Measurements from ENCODE around the gene CHRNA5.
"Not testable (repeated sequence)": the region's sequence is repeated elsewhere in the genome, so short reads cannot be mapped to it uniquely, and the experiment has no call there.

CHRNA5 gene

DNA sequence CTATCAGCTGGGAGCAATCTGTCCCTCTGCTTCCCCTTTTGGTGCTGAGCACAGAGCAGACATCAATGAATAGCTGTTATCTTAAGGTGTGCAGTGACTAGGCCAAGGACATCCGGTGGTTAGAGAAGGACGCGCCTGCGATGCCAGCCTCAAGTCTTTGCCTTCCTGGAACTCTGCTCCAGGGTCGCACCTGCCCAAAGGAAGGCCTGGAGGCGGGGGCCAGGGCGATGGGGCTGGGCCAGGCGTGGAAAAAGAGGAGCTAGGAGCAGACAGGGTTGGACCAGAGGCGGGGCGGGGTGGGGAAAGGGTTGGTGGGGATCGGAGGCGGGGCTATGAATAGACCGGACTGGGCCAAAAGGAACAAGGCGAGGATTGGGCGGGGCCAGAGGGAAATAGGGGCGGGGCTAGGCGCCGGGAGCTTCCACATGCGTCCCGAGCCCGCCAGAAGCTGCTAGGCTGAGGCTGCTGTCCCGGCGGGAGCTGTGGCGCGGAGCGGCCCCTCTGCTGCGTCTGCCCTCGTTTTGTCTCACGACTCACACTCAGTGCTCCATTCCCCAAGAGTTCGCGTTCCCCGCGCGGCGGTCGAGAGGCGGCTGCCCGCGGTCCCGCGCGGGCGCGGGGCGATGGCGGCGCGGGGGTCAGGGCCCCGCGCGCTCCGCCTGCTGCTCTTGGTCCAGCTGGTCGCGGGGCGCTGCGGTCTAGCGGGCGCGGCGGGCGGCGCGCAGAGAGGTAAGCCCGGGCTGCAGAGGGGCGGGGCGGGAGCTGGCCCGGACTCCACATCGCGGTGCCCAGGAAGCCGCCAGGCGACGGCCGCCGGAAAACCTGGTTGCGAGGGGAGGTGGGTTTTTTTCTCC lies at the start of gene CHRNA5:
TSS of gene CHRNA5 (plus strand) at position 424 of the 854 bp plus-strand sequence. CDS start at position 624, 200 bp downstream.
- peak; percentile 90 for DNase-seq

GRCh38 chr15:78520035-78520434 lies 45.3 kb upstream of the CHRNA5 start:
- not testable (repeated sequence) for DNase-seq

- DNase-seq = no peak
Observed at GRCh38 chr15:78524230-78524629, 41.1 kb upstream of the CHRNA5 start.

DNA sequence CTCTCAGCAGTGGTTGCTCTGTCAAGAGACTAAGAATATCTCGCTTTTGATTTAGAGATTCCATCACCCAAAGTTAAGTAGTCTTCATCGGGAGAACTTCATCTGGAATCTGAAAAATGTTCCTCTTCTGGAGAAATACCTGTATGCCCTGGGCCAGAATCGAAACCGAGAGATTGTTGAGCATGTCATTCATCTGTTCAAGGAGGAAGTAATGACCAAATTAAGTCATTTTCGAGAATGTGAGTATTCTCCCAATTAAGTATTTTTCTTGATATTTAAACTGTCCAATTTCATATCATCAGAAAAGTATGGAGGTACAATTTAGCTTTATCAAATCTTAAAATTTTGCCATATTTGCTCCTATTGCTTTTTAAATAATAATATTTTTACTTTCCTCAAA lies 38.0 kb upstream of the CHRNA5 start:
- DNase-seq = no peak

DNA sequence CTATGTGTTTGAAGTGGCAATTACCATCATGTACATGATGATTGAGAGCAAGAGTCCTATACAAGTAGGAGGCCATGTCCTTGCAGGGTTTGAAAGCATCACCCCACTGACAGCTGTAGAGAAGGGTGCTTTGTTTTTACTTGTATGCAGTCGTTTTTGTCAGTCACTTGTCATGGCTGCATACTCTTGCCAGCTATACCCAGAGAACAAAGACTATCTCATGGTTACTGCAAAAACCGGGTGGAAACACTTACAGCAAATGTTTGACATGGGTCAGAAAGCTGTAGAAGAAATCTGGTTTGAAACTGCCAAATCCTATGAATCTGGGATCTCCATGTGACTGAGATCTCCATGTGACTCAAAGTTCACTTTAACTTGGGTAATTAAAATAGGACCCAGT lies 32.0 kb upstream of the CHRNA5 start:
- DNase-seq = no peak

DNA sequence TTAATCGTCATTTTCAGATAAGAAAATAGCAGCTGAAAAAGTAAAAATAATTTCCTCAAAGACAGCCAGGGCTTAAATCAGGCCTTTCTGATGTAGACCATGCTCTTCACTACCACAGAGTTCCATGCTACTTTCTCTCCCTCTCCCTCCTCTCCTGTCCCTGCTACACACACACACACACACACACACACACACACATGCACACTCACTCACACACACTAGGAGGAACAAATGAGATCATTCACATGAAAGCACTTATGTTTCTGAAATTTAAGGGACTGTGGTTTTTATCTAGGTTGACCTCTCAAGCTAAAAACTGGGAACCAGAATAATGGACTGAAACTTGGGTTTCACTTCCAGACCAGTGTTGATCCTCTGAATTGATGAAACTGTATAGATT lies 29.2 kb upstream of the CHRNA5 start:
- DNase-seq = no peak

DNA sequence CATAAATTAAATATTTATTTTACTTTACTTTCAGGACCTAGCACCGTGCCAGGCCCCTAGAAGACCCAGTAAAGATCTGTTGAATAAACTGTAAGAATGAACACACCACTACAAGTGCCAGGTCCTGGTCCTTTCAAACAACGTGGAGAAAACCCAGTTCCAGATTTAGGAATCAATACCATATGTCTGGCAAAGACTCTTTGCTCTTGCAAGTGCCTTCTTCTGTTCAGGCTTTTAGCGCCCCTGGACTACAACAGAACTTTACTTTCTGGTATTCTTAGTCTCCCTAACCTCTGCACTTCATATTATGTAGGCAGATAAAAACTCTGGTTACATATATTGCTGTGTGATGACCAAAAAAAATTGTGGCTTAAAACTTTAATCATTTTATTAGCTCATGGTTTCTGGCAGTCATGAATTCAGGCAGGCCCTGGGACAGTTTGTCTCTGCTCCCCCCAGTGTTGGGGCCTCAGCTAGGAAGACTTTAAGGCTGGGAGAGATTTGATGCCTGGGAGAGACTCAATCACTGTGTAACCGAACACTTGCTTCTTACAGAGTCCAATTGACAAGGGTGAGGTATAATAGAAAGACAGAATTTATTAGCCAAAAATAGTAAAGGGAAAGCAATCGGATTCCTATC lies 27.9 kb upstream of the CHRNA5 start:
- peak; percentile 43 for DNase-seq

DNA sequence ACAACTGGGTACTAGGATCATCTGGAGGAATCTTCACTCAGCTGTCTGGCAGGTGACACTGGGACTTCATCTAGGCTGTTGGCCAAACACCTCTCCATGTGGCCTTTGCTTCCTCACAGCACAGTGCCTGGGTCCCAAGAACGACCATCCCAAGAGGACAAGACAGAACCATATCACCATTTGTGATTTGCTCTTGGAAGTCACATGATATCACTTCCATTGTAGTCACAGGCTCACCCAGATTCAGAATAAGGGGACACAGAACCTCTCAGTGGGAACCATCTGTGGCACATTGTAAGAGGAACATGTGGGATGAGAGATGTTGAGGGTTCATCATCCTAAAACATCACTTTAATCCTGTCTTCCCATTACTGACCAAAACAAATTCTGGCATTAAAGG lies 27.0 kb upstream of the CHRNA5 start:
- DNase-seq = no peak

- DNase-seq = peak; percentile 15
Observed at GRCh38 chr15:78539464-78540140, 25.7 kb upstream of the CHRNA5 start.

GRCh38 chr15:78540141-78540870 lies 25.0 kb upstream of the CHRNA5 start, which contains the start of gene PSMA4:
PSMA4 (plus strand) TSS chr15:78540444; CDS start chr15:78541928, 1,484 bp downstream.
- peak; percentile 96 for DNase-seq

GRCh38 chr15:78540871-78541743 lies 24.2 kb upstream of the CHRNA5 start:
- no peak for DNase-seq

DNA sequence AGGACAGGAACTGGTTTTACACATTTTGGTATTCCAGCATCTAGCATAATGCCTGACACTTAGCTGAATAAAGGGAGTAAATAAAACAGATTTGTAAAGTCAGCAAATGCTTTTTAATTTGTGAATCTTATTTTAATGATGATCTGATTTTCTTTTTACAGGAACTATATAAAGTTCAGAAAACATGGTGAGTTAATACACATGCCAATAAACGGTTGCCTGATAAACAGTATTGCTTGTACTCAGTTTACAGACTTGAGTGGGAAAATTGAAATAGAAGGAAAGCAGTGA lies 23.6 kb upstream of the CHRNA5 start:
- no peak for DNase-seq

GRCh38 chr15:78542647-78543046 lies 22.7 kb upstream of the CHRNA5 start:
- no peak for DNase-seq

GRCh38 chr15:78550194-78550593 lies 15.1 kb upstream of the CHRNA5 start:
- DNase-seq = no peak

GRCh38 chr15:78550815-78551214 lies 14.5 kb upstream of the CHRNA5 start:
- DNase-seq = no peak

- no peak for DNase-seq
Observed at GRCh38 chr15:78551902-78552301, 13.4 kb upstream of the CHRNA5 start.

- DNase-seq = no peak
Observed at GRCh38 chr15:78552597-78552996, 12.7 kb upstream of the CHRNA5 start.

GRCh38 chr15:78560201-78560600 lies 5.1 kb upstream of the CHRNA5 start:
- DNase-seq = not testable (repeated sequence)

DNA sequence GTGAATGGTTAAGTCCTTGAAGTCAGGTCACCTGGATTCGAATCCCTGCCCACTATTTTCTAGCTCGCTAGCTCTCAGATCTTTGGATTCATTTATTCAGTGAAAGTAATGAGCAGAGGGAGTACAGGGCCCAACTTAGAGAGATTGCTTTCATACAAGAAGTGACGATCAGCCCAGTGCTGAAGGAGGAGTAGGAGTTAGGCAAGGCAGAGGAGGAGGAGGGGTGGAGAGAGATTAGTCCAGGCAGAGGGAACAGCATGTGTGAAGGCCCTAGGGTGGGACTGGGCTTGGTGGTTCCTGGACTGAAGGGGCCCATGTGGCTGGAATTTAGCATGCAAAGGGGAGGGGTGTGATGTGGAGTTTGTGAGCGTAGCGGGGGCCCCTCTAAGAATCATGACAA lies 3.8 kb upstream of the CHRNA5 start:
- DNase-seq = no peak

GRCh38 chr15:78563092-78563491 lies 2.2 kb upstream of the CHRNA5 start:
- DNase-seq = no peak

DNA sequence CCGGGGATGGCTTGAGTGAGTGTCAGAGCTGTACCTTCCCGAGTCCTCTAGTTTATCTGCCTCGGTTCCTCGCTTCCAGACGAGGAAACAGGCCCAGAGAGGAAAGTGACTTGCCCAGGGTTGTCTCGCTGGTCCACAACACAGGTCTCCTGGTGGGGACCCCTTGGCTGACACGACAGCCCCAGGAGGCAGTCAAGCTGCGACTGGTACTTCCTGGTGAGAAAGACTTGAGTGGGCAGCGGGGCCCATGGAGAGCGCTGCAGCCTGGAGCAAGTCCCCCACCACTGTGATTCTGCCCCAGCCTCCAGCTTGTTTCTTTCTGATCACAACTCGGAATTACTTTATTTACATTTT lies 600 bp upstream of the CHRNA5 start:
- no peak for DNase-seq

Data from right hindlimb (tissue), 1 donor.